ENCODE data around the gene FBXO3.

Gene FBXO3

GRCh38 chr11:33699515-33700062 is 74.7 kb downstream of the FBXO3 start:
- no peak for TF ChIP-seq CTCF (IDR thresholded peaks at IDR 0.05)
- no peak for TF ChIP-seq ZFX (IDR thresholded peaks at IDR 0.05; ENCODE audit: borderline replicate concordance)
- no peak overlapping the region for H3K27ac ChIP-seq

GRCh38 chr11:33698921-33699320 is 75.4 kb downstream of the FBXO3 start:
- no peak overlapping the region for H3K27ac ChIP-seq
- TF ChIP-seq CTCF (IDR thresholded peaks at IDR 0.05) (no peak), ZFX (IDR thresholded peaks at IDR 0.05; ENCODE audit: borderline replicate concordance) (no peak)

DNA sequence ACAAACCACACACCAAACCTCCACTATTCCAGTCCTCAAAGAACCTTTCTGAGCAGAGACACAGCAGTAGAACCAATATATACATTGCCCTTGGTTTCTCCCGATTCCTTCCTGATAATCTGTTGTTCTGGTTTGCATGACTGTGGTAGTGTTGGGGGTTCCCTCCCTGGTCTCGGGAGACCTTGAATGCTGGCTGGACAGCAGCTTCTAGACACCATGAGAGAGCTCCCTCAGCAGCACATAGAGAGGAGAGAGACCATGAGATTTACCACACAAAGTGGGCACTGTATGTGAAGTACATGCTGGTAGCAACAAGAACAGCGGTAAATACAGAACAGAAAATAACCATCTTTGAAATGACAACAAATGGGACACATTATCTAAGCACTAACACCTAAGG is 76.3 kb downstream of the FBXO3 start:
- no peak for TF ChIP-seq ZFX (IDR thresholded peaks at IDR 0.05; ENCODE audit: borderline replicate concordance)
- no peak for TF ChIP-seq CTCF (IDR thresholded peaks at IDR 0.05)
- H3K27ac ChIP-seq, result no peak overlapping the region

GRCh38 chr11:33696931-33697638 is 77.2 kb downstream of the FBXO3 start:
- TF ChIP-seq ZFX (IDR thresholded peaks at IDR 0.05; ENCODE audit: borderline replicate concordance) (no peak), CTCF (IDR thresholded peaks at IDR 0.05) (no peak)

DNA sequence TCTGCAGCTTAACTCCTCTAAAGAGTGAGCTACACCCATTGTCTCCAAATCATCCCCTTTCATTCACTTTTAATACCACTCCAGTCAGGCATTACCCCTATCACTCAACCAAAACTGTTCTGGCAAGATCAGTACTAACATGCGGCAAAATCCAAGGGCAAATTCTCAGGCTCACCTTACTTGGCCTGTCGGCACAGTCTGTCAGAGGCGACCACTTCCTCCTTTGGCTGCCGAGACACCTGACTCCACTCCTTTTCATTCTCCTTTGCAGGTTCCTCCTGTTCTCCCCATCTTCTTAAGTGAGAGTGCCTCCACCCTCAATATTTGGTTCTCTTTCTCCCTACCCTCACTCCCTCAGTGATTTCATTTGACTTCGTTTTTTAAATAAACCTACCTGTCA is 77.9 kb downstream of the FBXO3 start:
- TF ChIP-seq CTCF (IDR thresholded peaks at IDR 0.05) (no peak), ZFX (IDR thresholded peaks at IDR 0.05; ENCODE audit: borderline replicate concordance) (no peak)

More at GRCh38 chr11:33696931-33697638, 77.2 kb downstream of the FBXO3 start:
- H3K27ac ChIP-seq, result no peak overlapping the region

GRCh38 chr11:33695051-33695566 is 79.2 kb downstream of the FBXO3 start:
- no peak overlapping the region for H3K27ac ChIP-seq
- TF ChIP-seq ZFX (IDR thresholded peaks at IDR 0.05; ENCODE audit: borderline replicate concordance) (no peak), CTCF (IDR thresholded peaks at IDR 0.05) (no peak)

More for the DNA sequence above, 77.9 kb downstream of the FBXO3 start:
- H3K27ac ChIP-seq, result no peak overlapping the region
